LNCaP clone FGC (cell line): ENCODE results near the gene CPLX1.

ENCODE experiments used
- DNase-seq: peaks from one replicate; pipeline ENCODE4 v3.0.0-alpha.2; 2011; ENCODE audit warnings: low read depth
- H3K4me3 ChIP-seq: 2 replicates; pipeline ENCODE4 v1.5.1; 2011; ENCODE audit warnings: mild to moderate bottlenecking, low read depth, low read length, control low read depth
- CTCF ChIP-seq: IDR thresholded peaks from 2 replicates; pipeline ENCODE4 v1.5.1; 2012; ENCODE audit warnings: mild to moderate bottlenecking; ENCODE audit not compliant: control insufficient read depth, insufficient read depth; ENCODE audit errors: extremely low read depth

Gene CPLX1

GRCh38 chr4:837772-838171 is 11.8 kb upstream of the CPLX1 start:
- H3K4me3 ChIP-seq, result no peak overlapping the region
- no peak for TF ChIP-seq CTCF
- no peak for DNase-seq

GRCh38 chr4:836750-837301 is 10.9 kb upstream of the CPLX1 start:
- TF ChIP-seq CTCF, result no peak
- no peak for DNase-seq
- H3K4me3 ChIP-seq, result no peak overlapping the region

GRCh38 chr4:836003-836511 is 10.1 kb upstream of the CPLX1 start:
- TF ChIP-seq CTCF, result no peak
- DNase-seq, result no peak
- H3K4me3 ChIP-seq, result no peak overlapping the region

GRCh38 chr4:835148-836002 is 9.4 kb upstream of the CPLX1 start:
- no peak for TF ChIP-seq CTCF
- no peak overlapping the region for H3K4me3 ChIP-seq
- DNase-seq, result no peak

GRCh38 chr4:834368-835147 is 8.6 kb upstream of the CPLX1 start:
- H3K4me3 ChIP-seq, result no peak overlapping the region
- no peak for DNase-seq
- TF ChIP-seq CTCF, result no peak

- no peak for TF ChIP-seq CTCF
- no peak overlapping the region for H3K4me3 ChIP-seq
- no peak for DNase-seq
Observed at GRCh38 chr4:833731-834367, 7.9 kb upstream of the CPLX1 start.
